ENCODE measurements around the gene NUFIP2. TPM values are rescaled to one million over a fixed set of nuclear protein-coding genes. Genes with fewer than 3 reads are reported as not detected.

The NUFIP2 gene
- total RNA-seq, 3 donors from 2014 or later = 45.3 to 47.5 (median 45.9) TPM

DNA sequence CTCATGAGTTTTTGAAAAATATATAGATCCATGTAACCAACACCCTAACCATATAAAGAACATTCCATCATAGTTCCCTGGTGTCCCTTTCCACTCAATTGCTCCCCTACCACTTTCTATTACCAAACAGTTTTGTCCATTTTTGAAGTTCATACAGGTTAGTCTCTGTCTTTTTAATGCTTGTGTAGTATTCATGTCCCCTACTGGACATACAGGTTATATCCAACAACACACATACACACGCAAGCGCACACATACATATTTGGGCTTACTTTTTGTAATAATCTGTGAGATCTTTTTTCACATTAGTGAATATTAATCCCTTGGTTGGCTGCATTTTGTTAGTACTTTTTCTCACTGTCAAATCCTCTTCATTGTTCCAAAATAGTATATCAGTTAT lies 40.9 kb downstream of the NUFIP2 start:
- Histone ChIP-seq H3K4me3 (no peak overlapping the region), H3K36me3 (ENCODE audit: low read depth) (no peaks in the 10 kb centered on the region), H3K4me1 (ENCODE audit: low read depth) (no peaks in the 10 kb centered on the region), H3K9me3 (no peaks in the 10 kb centered on the region)
- TF ChIP-seq, protein P1, sequence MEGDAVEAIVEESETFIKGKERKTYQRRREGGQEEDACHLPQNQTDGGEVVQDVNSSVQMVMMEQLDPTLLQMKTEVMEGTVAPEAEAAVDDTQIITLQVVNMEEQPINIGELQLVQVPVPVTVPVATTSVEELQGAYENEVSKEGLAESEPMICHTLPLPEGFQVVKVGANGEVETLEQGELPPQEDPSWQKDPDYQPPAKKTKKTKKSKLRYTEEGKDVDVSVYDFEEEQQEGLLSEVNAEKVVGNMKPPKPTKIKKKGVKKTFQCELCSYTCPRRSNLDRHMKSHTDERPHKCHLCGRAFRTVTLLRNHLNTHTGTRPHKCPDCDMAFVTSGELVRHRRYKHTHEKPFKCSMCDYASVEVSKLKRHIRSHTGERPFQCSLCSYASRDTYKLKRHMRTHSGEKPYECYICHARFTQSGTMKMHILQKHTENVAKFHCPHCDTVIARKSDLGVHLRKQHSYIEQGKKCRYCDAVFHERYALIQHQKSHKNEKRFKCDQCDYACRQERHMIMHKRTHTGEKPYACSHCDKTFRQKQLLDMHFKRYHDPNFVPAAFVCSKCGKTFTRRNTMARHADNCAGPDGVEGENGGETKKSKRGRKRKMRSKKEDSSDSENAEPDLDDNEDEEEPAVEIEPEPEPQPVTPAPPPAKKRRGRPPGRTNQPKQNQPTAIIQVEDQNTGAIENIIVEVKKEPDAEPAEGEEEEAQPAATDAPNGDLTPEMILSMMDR (IDR thresholded peaks at IDR 0.05) = no peak
- DNase-seq (no peak), ATAC-seq (no peak)
- intact Hi-C loops (cut with DNase I, micrococcal nuclease) = no loop called here

- TF ChIP-seq, protein P1 (IDR thresholded peaks at IDR 0.05) = no peak
- H3K36me3 ChIP-seq (ENCODE audit: low read depth) = no peaks in the 10 kb centered on the region
- H3K9me3 ChIP-seq = no peaks in the 10 kb centered on the region
- no peak for DNase-seq
- ATAC-seq = no peak
- H3K4me3 ChIP-seq = no peak overlapping the region
- H3K4me1 ChIP-seq (ENCODE audit: low read depth) = no peaks in the 10 kb centered on the region
- intact Hi-C loops (cut with DNase I, micrococcal nuclease) = no loop called here
Measured at GRCh38 chr17:29252101-29252791, 41.7 kb downstream of the NUFIP2 start.

DNA sequence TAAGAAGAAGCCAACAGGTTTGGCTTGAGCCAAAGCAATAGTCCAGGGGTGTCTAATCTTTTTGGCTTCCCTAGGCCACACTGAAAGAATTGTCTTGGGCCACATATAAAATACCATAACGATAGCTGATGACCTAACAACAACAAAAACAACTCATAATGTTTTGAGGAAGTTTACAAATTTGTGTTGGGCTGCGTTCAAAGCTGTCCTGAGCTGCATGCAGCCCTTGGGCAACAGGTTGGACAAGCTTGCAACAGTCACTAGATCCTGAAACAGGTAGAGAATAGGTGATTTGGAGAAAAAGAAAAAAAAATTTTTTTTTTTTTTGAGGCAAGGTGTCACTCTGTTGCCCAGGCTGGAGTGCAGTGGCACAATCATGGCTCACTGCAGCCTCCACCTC lies 42.8 kb downstream of the NUFIP2 start:
- ATAC-seq (no peak), DNase-seq (no peak)
- no peaks in the 10 kb centered on the region for H3K9me3 ChIP-seq
- TF ChIP-seq, protein P1 (IDR thresholded peaks at IDR 0.05) = no peak
- no peak overlapping the region for H3K4me3 ChIP-seq
- intact Hi-C loops (cut with DNase I, micrococcal nuclease) = no loop called here
- no peaks in the 10 kb centered on the region for H3K4me1 ChIP-seq (ENCODE audit: low read depth)
- no peaks in the 10 kb centered on the region for H3K36me3 ChIP-seq (ENCODE audit: low read depth)

DNA sequence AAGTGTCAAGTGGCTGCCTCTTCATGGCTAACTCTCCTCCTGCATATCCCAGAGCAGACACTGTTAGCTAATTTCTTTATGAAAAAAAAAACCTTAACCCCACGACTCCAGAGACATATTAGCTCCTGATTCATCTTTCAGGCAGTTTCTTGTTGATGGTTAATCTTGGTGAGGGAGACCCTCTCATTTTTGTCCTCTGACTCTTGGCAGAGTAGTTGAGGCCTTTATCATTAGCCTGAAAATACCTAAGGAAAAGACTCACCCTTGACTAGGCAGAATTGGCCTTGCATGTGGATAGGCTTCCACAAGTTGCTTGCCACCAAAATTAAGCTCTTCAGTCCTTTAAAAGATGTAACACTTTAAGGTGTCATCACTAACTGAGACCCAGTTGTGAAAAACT lies 43.3 kb downstream of the NUFIP2 start:
- H3K4me1 ChIP-seq (ENCODE audit: low read depth) = no peaks in the 10 kb centered on the region
- H3K4me3 ChIP-seq = no peak overlapping the region
- ATAC-seq (no peak), DNase-seq (no peak)
- TF ChIP-seq, protein P1 (IDR thresholded peaks at IDR 0.05) = no peak
- H3K9me3 ChIP-seq = no peaks in the 10 kb centered on the region
- H3K36me3 ChIP-seq (ENCODE audit: low read depth) = no peaks in the 10 kb centered on the region
- intact Hi-C loops (cut with DNase I, micrococcal nuclease) = no loop called here

DNA sequence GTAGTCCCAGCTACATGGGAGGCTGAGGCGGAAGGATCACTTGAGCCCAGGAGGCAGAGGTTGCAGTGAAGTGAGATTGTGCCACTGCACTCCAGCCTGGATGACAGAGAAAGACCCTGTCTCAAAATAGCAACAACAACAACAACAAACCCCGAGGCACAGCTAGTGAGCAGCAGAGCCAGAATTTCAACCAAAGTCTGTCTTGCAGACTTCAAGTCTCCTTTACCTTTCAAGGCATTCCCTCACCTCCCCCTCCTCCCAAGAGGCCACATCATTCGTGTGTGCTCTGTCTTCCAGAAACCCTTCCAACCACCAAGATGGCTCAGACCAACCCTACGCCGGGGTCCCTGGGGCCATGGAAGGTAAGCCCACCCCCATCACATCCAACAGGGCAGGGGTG lies 45.1 kb downstream of the NUFIP2 start:
- Histone ChIP-seq H3K4me1 (ENCODE audit: low read depth) (no peaks in the 10 kb centered on the region), H3K4me3 (no peak overlapping the region), H3K36me3 (ENCODE audit: low read depth) (no peaks in the 10 kb centered on the region), H3K9me3 (no peaks in the 10 kb centered on the region)
- no peak for ATAC-seq
- TF ChIP-seq, protein P1 (IDR thresholded peaks at IDR 0.05) = no peak
- intact Hi-C loops (cut with DNase I, micrococcal nuclease) = no loop called here
- DNase-seq = no peak

GRCh38 chr17:29247219-29247618 lies 46.7 kb downstream of the NUFIP2 start:
- TF ChIP-seq, protein P1 (IDR thresholded peaks at IDR 0.05) = no peak
- intact Hi-C loops (cut with DNase I, micrococcal nuclease) = no loop called here
- no peaks in the 10 kb centered on the region for H3K4me1 ChIP-seq (ENCODE audit: low read depth)

More at GRCh38 chr17:29247219-29247618, 46.7 kb downstream of the NUFIP2 start:
- ATAC-seq (no peak), DNase-seq (no peak)
- no peaks in the 10 kb centered on the region for H3K36me3 ChIP-seq (ENCODE audit: low read depth)
- H3K9me3 ChIP-seq = no peaks in the 10 kb centered on the region
- no peak overlapping the region for H3K4me3 ChIP-seq
